Measurements from ENCODE around the gene ELF5. TPM values are rescaled to one million over a fixed set of nuclear protein-coding genes. Genes with fewer than 3 reads are reported as not detected.

ELF5 gene
- total and polyA plus RNA-seq, 2 of the 8 experiments (the other 6 are each of a cell fraction or from before 2014, with no cell fraction given): not detected

DNA sequence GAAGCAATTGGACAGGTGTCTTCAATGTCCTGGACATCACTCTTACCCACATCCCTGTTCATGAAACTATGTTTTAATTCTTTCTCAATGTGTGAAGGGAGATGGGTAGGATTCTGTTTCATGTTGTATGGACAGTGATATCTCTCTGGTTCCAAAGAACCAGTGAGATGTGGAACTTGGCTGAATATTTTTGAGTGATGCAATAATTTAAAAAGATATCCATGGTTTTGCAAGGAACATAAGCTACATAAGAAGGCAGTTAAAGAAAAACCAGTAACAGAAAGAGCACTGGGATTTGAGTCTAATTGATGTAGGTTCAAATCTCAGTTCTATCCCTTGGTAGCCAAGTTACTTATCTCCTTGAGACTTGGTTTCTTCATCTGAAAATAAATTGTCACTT lies 7.7 kb upstream of the ELF5 start (continued):
- no peak for TF ChIP-seq EGR1 (IDR thresholded peaks at IDR 0.05; ENCODE audit: borderline replicate concordance, low read depth, low read length)
- TF ChIP-seq SP2 (IDR thresholded peaks at IDR 0.05; ENCODE audit: low read length): no peak
- TF ChIP-seq NANOG (IDR thresholded peaks at IDR 0.05; ENCODE audit: insufficient read depth, low read depth, low read length, poor library complexity, severe bottlenecking): no peak
- no peak for TF ChIP-seq MAFK (IDR thresholded peaks at IDR 0.05; ENCODE audit: low read depth, low read length)
- no peak for TF ChIP-seq ASH2L (IDR thresholded peaks at IDR 0.05; ENCODE audit: low read length)

Measured in H1 (cell line).